ENCODE measurements around the gene HBB. TPM values are rescaled to one million over a fixed set of nuclear protein-coding genes. Genes with fewer than 3 reads are reported as not detected.

The HBB gene
- total RNA-seq, 1 donor, result not detected

DNA sequence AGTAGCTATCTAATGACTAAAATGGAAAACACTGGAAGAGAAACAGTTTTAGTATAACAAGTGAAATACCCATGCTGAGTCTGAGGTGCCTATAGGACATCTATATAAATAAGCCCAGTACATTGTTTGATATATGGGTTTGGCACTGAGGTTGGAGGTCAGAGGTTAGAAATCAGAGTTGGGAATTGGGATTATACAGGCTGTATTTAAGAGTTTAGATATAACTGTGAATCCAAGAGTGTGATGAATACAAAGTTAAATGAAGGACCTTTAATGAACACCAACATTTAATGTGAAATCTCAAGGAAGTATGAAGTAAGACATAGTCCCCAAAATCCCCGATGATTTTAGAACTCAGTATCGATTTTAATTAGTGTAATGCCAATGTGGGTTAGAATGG lies 10.5 kb upstream of the HBB start:
- Histone ChIP-seq H3K4me3 (ENCODE audit: insufficient read depth, low read length) (no peak overlapping the region), H3K27me3 (ENCODE audit: insufficient read depth, low read length) (no peaks in the 10 kb centered on the region), H2AFZ (ENCODE audit: low read length) (no peak overlapping the region), H4K20me1 (ENCODE audit: insufficient read depth, low read length) (no peaks in the 10 kb centered on the region), H3K27ac (ENCODE audit: low read depth, low read length) (no peak overlapping the region), H3K4me1 (ENCODE audit: insufficient read depth, low read length) (peaks cover 2% of the 10 kb centered on the region), H3K9me3 (ENCODE audit: low read depth, low read length) (no peaks in the 10 kb centered on the region), H3K79me2 (ENCODE audit: insufficient read depth, low read length) (no peaks in the 10 kb centered on the region), H3K4me2 (ENCODE audit: insufficient read depth, low read length) (no peak overlapping the region), H3K36me3 (ENCODE audit: insufficient read depth, low read length) (no peaks in the 10 kb centered on the region)
- no peak for DNase-seq (ENCODE audit: insufficient read length, low spot score, missing footprints)
- no peak for TF ChIP-seq CTCF (IDR thresholded peaks at IDR 0.05; ENCODE audit: extremely low read depth, low read depth, low read length)

- H3K27ac ChIP-seq (ENCODE audit: low read depth, low read length), result no peak overlapping the region
- no peak overlapping the region for H2AFZ ChIP-seq (ENCODE audit: low read length)
- H3K79me2 ChIP-seq (ENCODE audit: insufficient read depth, low read length), result no peaks in the 10 kb centered on the region
- TF ChIP-seq CTCF (IDR thresholded peaks at IDR 0.05; ENCODE audit: extremely low read depth, low read depth, low read length), result no peak
- no peaks in the 10 kb centered on the region for H3K9me3 ChIP-seq (ENCODE audit: low read depth, low read length)
- no peaks in the 10 kb centered on the region for H3K4me1 ChIP-seq (ENCODE audit: insufficient read depth, low read length)
- no peaks in the 10 kb centered on the region for H3K27me3 ChIP-seq (ENCODE audit: insufficient read depth, low read length)
- no peak overlapping the region for H3K4me3 ChIP-seq (ENCODE audit: insufficient read depth, low read length)
- DNase-seq (ENCODE audit: insufficient read length, low spot score, missing footprints), result no peak
- H4K20me1 ChIP-seq (ENCODE audit: insufficient read depth, low read length), result no peaks in the 10 kb centered on the region
- no peak overlapping the region for H3K4me2 ChIP-seq (ENCODE audit: insufficient read depth, low read length)
- H3K36me3 ChIP-seq (ENCODE audit: insufficient read depth, low read length), result no peaks in the 10 kb centered on the region
Observed at GRCh38 chr11:5235364-5236095, 8.7 kb upstream of the HBB start.

- TF ChIP-seq CTCF (IDR thresholded peaks at IDR 0.05; ENCODE audit: extremely low read depth, low read depth, low read length), result no peak
- no peak within 1 kb of the TSS for H3K27ac ChIP-seq (ENCODE audit: low read depth, low read length)
- no peaks in the 10 kb centered on the region for H3K36me3 ChIP-seq (ENCODE audit: insufficient read depth, low read length)
- peak within 1 kb of the TSS; percentile 67 for H2AFZ ChIP-seq (ENCODE audit: low read length)
- no peaks in the 10 kb centered on the region for H3K79me2 ChIP-seq (ENCODE audit: insufficient read depth, low read length)
- no peaks in the 10 kb centered on the region for H3K9me3 ChIP-seq (ENCODE audit: low read depth, low read length)
- H3K4me3 ChIP-seq (ENCODE audit: insufficient read depth, low read length), result no peak within 1 kb of the TSS
- no peaks in the 10 kb centered on the region for H3K27me3 ChIP-seq (ENCODE audit: insufficient read depth, low read length)
- no peaks in the 10 kb centered on the region for H4K20me1 ChIP-seq (ENCODE audit: insufficient read depth, low read length)
- H3K4me2 ChIP-seq (ENCODE audit: insufficient read depth, low read length), result peak within 1 kb of the TSS; percentile 42
- peak; percentile 57 for DNase-seq (ENCODE audit: insufficient read length, low spot score, missing footprints)
- H3K4me1 ChIP-seq (ENCODE audit: insufficient read depth, low read length), result no peaks in the 10 kb centered on the region
Observed at GRCh38 chr11:5234381-5234834, 7.5 kb upstream of the HBB start, which contains the start of gene HBD. Gene HBD, minus strand, starts transcription at chr11:5234483. Its CDS starts 50 bp downstream, at chr11:5234433.

- Histone ChIP-seq H3K4me3 (ENCODE audit: insufficient read depth, low read length) (no peak overlapping the region), H3K36me3 (ENCODE audit: insufficient read depth, low read length) (no peaks in the 10 kb centered on the region), H2AFZ (ENCODE audit: low read length) (no peak overlapping the region), H3K4me1 (ENCODE audit: insufficient read depth, low read length) (no peaks in the 10 kb centered on the region), H3K79me2 (ENCODE audit: insufficient read depth, low read length) (no peaks in the 10 kb centered on the region), H3K9me3 (ENCODE audit: low read depth, low read length) (no peaks in the 10 kb centered on the region), H4K20me1 (ENCODE audit: insufficient read depth, low read length) (no peaks in the 10 kb centered on the region), H3K4me2 (ENCODE audit: insufficient read depth, low read length) (no peak overlapping the region), H3K27me3 (ENCODE audit: insufficient read depth, low read length) (no peaks in the 10 kb centered on the region), H3K27ac (ENCODE audit: low read depth, low read length) (no peak overlapping the region)
- TF ChIP-seq CTCF (IDR thresholded peaks at IDR 0.05; ENCODE audit: extremely low read depth, low read depth, low read length), result no peak
- no peak for DNase-seq (ENCODE audit: insufficient read length, low spot score, missing footprints)
Observed at GRCh38 chr11:5233307-5233706, 6.4 kb upstream of the HBB start.
